Neuronal stem cell (in vitro differentiated cells): ENCODE results near the gene BTBD9.
A peak's percentile ranks its signal among the peaks of the same experiment; 100 is the strongest.

Experiments used
- DNase-seq: peaks from one replicate; pipeline ENCODE4 v3.0.0-alpha.2; 2013; ENCODE audit warnings: low spot score
- H2AFZ ChIP-seq: one replicate; pipeline ENCODE4 v1.6.1; 2013; ENCODE audit warnings: mild to moderate bottlenecking, low read length, inconsistent platforms
- H2AK5ac ChIP-seq: 2 replicates; pipeline ENCODE4 v1.6.1; 2013; ENCODE audit warnings: low read depth, mild to moderate bottlenecking, inconsistent platforms, low read length, moderate library complexity, mixed read lengths
- H2BK120ac ChIP-seq: 2 replicates; pipeline ENCODE4 v1.6.1; 2013; ENCODE audit warnings: low read depth, mild to moderate bottlenecking, inconsistent platforms, low read length, moderate library complexity, mixed read lengths
- H2BK12ac ChIP-seq: one replicate; pipeline ENCODE4 v1.6.1; 2013; ENCODE audit warnings: low read length, inconsistent platforms
- H2BK15ac ChIP-seq: 2 replicates; pipeline ENCODE4 v1.6.1; 2013; ENCODE audit warnings: mild to moderate bottlenecking, low read length, inconsistent platforms, mixed read lengths
- H2BK5ac ChIP-seq: one replicate; pipeline ENCODE4 v1.6.1; 2013; ENCODE audit warnings: inconsistent platforms, mild to moderate bottlenecking, low read length, moderate library complexity
- H3K14ac ChIP-seq: one replicate; pipeline ENCODE4 v1.6.1; 2013; ENCODE audit warnings: low read length, inconsistent platforms
- H3K18ac ChIP-seq: 2 replicates; pipeline ENCODE4 v1.6.1; 2013; ENCODE audit warnings: low read length, inconsistent platforms
- H3K23ac ChIP-seq: 2 replicates; pipeline ENCODE4 v1.6.1; 2013; ENCODE audit warnings: low read depth, mild to moderate bottlenecking, mixed read lengths, low read length, inconsistent platforms; ENCODE audit not compliant: poor library complexity
- H3K27ac ChIP-seq: replicated peaks from 3 replicates; pipeline ENCODE4 v1.5.1; 2013; ENCODE audit warnings: low read length, inconsistent platforms
- H3K27me3 ChIP-seq, 3 experiments: 2 replicates each; pipeline ENCODE4 v1.6.1; 2013; ENCODE audit warnings: low read length in 3 of 3, mild to moderate bottlenecking in 2 of 3, inconsistent platforms in 1 of 3, low read depth in 1 of 3, mixed read lengths in 1 of 3, moderate library complexity in 1 of 3; ENCODE audit not compliant: control insufficient read depth in 3 of 3, insufficient read depth in 3 of 3
- H3K36me3 ChIP-seq, 2 donors: replicated peaks in 1 of 2; 2 replicates each; pipeline ENCODE4 v1.6.1; 2013; ENCODE audit warnings: low read length in 2 of 2; ENCODE audit not compliant: control insufficient read depth in 2 of 2, insufficient read depth in 2 of 2
- H3K4ac ChIP-seq: 2 replicates; pipeline ENCODE4 v1.6.1; 2013; ENCODE audit warnings: inconsistent platforms, mild to moderate bottlenecking, low read length, moderate library complexity
- H3K4me1 ChIP-seq, 2 donors: 1 replicate in 1 of 2; 2 replicates in 1 of 2; pipeline ENCODE4 v1.6.1; 2013; ENCODE audit warnings: low read length in 2 of 2, low read depth in 1 of 2; ENCODE audit not compliant: control insufficient read depth in 2 of 2, insufficient read depth in 1 of 2
- H3K4me2 ChIP-seq: one replicate; pipeline ENCODE4 v1.6.1; 2013; ENCODE audit warnings: mild to moderate bottlenecking, low read length, inconsistent platforms; ENCODE audit not compliant: insufficient read depth, poor library complexity, severe bottlenecking
- H3K4me3 ChIP-seq, 2 donors: 2 replicates each; pipeline ENCODE4 v1.5.1; 2013; ENCODE audit warnings: low read length in 2 of 2, mild to moderate bottlenecking in 2 of 2, inconsistent platforms in 1 of 2, moderate library complexity in 1 of 2
- H3K79me1 ChIP-seq: one replicate; pipeline ENCODE4 v1.6.1; 2013; ENCODE audit warnings: low read depth, mild to moderate bottlenecking, inconsistent platforms, low read length, moderate library complexity
- H3K9ac ChIP-seq: one replicate; pipeline ENCODE4 v1.6.1; 2013; ENCODE audit warnings: mild to moderate bottlenecking, low read depth, low read length, inconsistent platforms; ENCODE audit not compliant: poor library complexity
- H3K9me3 ChIP-seq, 2 donors: replicated peaks in 1 of 2; 2 replicates each; pipeline versions ENCODE3 to v1.6.1; 2013; ENCODE audit warnings: low read length in 2 of 2, mild to moderate bottlenecking in 2 of 2, inconsistent platforms in 1 of 2, low read depth in 1 of 2, mixed read lengths in 1 of 2, moderate library complexity in 1 of 2; ENCODE audit not compliant: control insufficient read depth in 2 of 2, insufficient read depth in 1 of 2
- H4K8ac ChIP-seq: one replicate; pipeline ENCODE4 v1.6.1; 2013; ENCODE audit warnings: low read depth, mild to moderate bottlenecking, inconsistent platforms, low read length, moderate library complexity
- H4K91ac ChIP-seq: one replicate; pipeline ENCODE4 v1.6.1; 2013; ENCODE audit warnings: low read length, low read depth, mild to moderate bottlenecking, inconsistent platforms; ENCODE audit not compliant: poor library complexity
- WGBS, 2 donors: extraction: QIAGEN DNeasy Blood & Tissue Kit; methylation state at CpG; one replicate each; pipeline ENCODE4 v1.1.7; 2013; ENCODE audit warnings: missing lambda C conversion rate in 2 of 2, mixed read lengths in 1 of 2; ENCODE audit not compliant: insufficient read length in 2 of 2, insufficient replicate concordance in 1 of 2; ENCODE audit errors: extremely low coverage in 2 of 2; 5-methylcytosine and 5-hydroxymethylcytosine counted together

Gene BTBD9

GRCh38 chr6:38215651-38216311 lies 423.9 kb downstream of the BTBD9 start:
- Histone ChIP-seq H4K8ac (no peak overlapping the region), H3K27ac (no peak overlapping the region)
- no CpG with 5 or more reads among the region's 5 CpGs for whole genome bisulfite sequencing, 2 donors

GRCh38 chr6:38215225-38215624 lies 424.5 kb downstream of the BTBD9 start:
- no peak for DNase-seq

More at GRCh38 chr6:38215651-38216311, 423.9 kb downstream of the BTBD9 start:
- no peak overlapping the region for H3K9ac ChIP-seq
- H3K27me3 ChIP-seq, result no peaks in the 10 kb centered on the region
- H3K36me3 ChIP-seq, result no peaks in the 10 kb centered on the region
- no peak overlapping the region for H2AFZ ChIP-seq
- H3K4ac ChIP-seq, result no peak overlapping the region
- H2BK5ac ChIP-seq, result no peak overlapping the region
- H3K79me1 ChIP-seq, result no peaks in the 10 kb centered on the region
- H3K14ac ChIP-seq, result no peak overlapping the region
- H4K91ac ChIP-seq, result no peak overlapping the region
- no peak overlapping the region for H2BK15ac ChIP-seq
- no peak overlapping the region for H3K4me2 ChIP-seq
- peaks cover 23 to 29% of the 10 kb centered on the region in 2 donors for H3K4me1 ChIP-seq
- no peaks in the 10 kb centered on the region for H3K9me3 ChIP-seq
- no peak overlapping the region for H2BK120ac ChIP-seq
- H2AK5ac ChIP-seq, result no peak overlapping the region
- DNase-seq, result no peak
- no peak overlapping the region for H2BK12ac ChIP-seq
- H3K4me3 ChIP-seq, result no peak overlapping the region
- H3K23ac ChIP-seq, result no peak overlapping the region
- no peak overlapping the region for H3K18ac ChIP-seq

GRCh38 chr6:38214159-38214558 lies 425.6 kb downstream of the BTBD9 start:
- H3K4me3 ChIP-seq, result no peak overlapping the region
- no peak overlapping the region for H3K4me2 ChIP-seq
- no CpG with 5 or more reads among the region's 2 CpGs for WGBS, 2 donors
- H2AFZ ChIP-seq, result no peak overlapping the region
- no peak overlapping the region for H2BK120ac ChIP-seq
- no peaks in the 10 kb centered on the region for H3K79me1 ChIP-seq
- H3K4me1 ChIP-seq, result peaks cover 22 to 35% of the 10 kb centered on the region in 2 donors
- no peak overlapping the region for H3K9ac ChIP-seq
- no peak overlapping the region for H3K14ac ChIP-seq
- peak overlapping the region; percentile 44 for H3K18ac ChIP-seq
- no peaks in the 10 kb centered on the region for H3K9me3 ChIP-seq
- H2BK15ac ChIP-seq, result no peak overlapping the region
- no peak overlapping the region for H2BK12ac ChIP-seq
- no peaks in the 10 kb centered on the region for H3K36me3 ChIP-seq
- H2AK5ac ChIP-seq, result no peak overlapping the region
- no peak overlapping the region for H3K27ac ChIP-seq
- H3K4ac ChIP-seq, result no peak overlapping the region
- H4K8ac ChIP-seq, result no peak overlapping the region
- H2BK5ac ChIP-seq, result no peak overlapping the region
- H4K91ac ChIP-seq, result no peak overlapping the region
- no peak for DNase-seq
- H3K27me3 ChIP-seq, result no peaks in the 10 kb centered on the region
- no peak overlapping the region for H3K23ac ChIP-seq

More at GRCh38 chr6:38215225-38215624, 424.5 kb downstream of the BTBD9 start:
- no peak overlapping the region for H3K14ac ChIP-seq
- no peak overlapping the region for H4K91ac ChIP-seq
- no peak overlapping the region for H3K4me2 ChIP-seq
- H2BK12ac ChIP-seq, result no peak overlapping the region
- no CpG with 5 or more reads among the region's 11 CpGs for WGBS, 2 donors
- H3K4ac ChIP-seq, result no peak overlapping the region
- H3K36me3 ChIP-seq, result no peaks in the 10 kb centered on the region
- H4K8ac ChIP-seq, result no peak overlapping the region
- H2AFZ ChIP-seq, result no peak overlapping the region
- peaks cover 23 to 28% of the 10 kb centered on the region in 2 donors for H3K4me1 ChIP-seq
- no peaks in the 10 kb centered on the region for H3K9me3 ChIP-seq
- H3K4me3 ChIP-seq, result no peak overlapping the region
- H3K27me3 ChIP-seq, result no peaks in the 10 kb centered on the region
- no peak overlapping the region for H2BK120ac ChIP-seq
- no peaks in the 10 kb centered on the region for H3K79me1 ChIP-seq
- no peak overlapping the region for H2BK5ac ChIP-seq
- H3K27ac ChIP-seq, result no peak overlapping the region
- no peak overlapping the region for H3K9ac ChIP-seq
- no peak overlapping the region for H2BK15ac ChIP-seq
- no peak overlapping the region for H2AK5ac ChIP-seq
- H3K23ac ChIP-seq, result no peak overlapping the region
- H3K18ac ChIP-seq, result no peak overlapping the region

- Histone ChIP-seq H2BK12ac (no peak overlapping the region), H3K14ac (no peak overlapping the region), H4K91ac (no peak overlapping the region), H3K23ac (no peak overlapping the region), H2AK5ac (no peak overlapping the region), H2BK120ac (no peak overlapping the region), H3K9me3 (no peaks in the 10 kb centered on the region), H4K8ac (no peak overlapping the region), H3K36me3 (no peaks in the 10 kb centered on the region), H3K9ac (no peak overlapping the region), H3K27me3 (no peaks in the 10 kb centered on the region), H2BK15ac (no peak overlapping the region), H3K4me1 (peaks cover 22 to 35% of the 10 kb centered on the region in 2 donors), H2BK5ac (no peak overlapping the region), H3K27ac (no peak overlapping the region), H3K79me1 (no peaks in the 10 kb centered on the region), H2AFZ (peak overlapping the region; percentile 60), H3K4me3 (no peak overlapping the region), H3K18ac (no peak overlapping the region), H3K4ac (no peak overlapping the region), H3K4me2 (no peak overlapping the region)
- no peak for DNase-seq
- no CpG with 5 or more reads among the region's 2 CpGs for WGBS, 2 donors
Measured at GRCh38 chr6:38213251-38213658, 426.5 kb downstream of the BTBD9 start.
